GM12872 (cell line): ENCODE results near the gene CCDC138.

Experiments
- TF ChIP-seq, protein P1 (sequence below): IDR thresholded peaks from 3 replicates; pipeline ENCODE4 v1.5.1; 2011; ENCODE audit warnings: low read depth, mild to moderate bottlenecking, low read length, moderate library complexity; ENCODE audit not compliant: insufficient read depth

Gene CCDC138

DNA sequence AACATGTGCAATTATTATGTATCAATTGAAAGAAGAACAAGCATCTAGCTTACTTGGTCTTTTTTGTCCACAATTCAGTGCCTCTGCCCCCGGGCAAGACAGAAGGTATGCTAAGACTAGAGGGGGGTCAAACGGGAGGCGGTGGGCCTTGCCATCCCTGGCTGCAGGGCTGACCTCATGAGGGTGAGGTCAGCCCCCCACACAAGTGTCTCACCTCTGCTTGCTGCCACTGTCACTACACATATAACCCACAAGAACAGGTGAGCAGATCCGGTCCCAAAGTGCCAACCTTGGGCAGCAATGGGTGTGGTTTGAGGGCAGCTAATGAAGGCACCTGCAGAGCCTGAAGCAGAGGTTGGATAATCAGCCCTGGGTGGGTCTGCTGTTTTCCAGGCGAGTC is 131.0 kb downstream of the CCDC138 start:
- TF ChIP-seq, protein P1, sequence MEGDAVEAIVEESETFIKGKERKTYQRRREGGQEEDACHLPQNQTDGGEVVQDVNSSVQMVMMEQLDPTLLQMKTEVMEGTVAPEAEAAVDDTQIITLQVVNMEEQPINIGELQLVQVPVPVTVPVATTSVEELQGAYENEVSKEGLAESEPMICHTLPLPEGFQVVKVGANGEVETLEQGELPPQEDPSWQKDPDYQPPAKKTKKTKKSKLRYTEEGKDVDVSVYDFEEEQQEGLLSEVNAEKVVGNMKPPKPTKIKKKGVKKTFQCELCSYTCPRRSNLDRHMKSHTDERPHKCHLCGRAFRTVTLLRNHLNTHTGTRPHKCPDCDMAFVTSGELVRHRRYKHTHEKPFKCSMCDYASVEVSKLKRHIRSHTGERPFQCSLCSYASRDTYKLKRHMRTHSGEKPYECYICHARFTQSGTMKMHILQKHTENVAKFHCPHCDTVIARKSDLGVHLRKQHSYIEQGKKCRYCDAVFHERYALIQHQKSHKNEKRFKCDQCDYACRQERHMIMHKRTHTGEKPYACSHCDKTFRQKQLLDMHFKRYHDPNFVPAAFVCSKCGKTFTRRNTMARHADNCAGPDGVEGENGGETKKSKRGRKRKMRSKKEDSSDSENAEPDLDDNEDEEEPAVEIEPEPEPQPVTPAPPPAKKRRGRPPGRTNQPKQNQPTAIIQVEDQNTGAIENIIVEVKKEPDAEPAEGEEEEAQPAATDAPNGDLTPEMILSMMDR: no peak

- TF ChIP-seq, protein P1: no peak
Measured at GRCh38 chr2:108918156-108918874, 131.7 kb downstream of the CCDC138 start.

GRCh38 chr2:108918941-108919341 is 132.4 kb downstream of the CCDC138 start:
- TF ChIP-seq, protein P1: no peak

DNA sequence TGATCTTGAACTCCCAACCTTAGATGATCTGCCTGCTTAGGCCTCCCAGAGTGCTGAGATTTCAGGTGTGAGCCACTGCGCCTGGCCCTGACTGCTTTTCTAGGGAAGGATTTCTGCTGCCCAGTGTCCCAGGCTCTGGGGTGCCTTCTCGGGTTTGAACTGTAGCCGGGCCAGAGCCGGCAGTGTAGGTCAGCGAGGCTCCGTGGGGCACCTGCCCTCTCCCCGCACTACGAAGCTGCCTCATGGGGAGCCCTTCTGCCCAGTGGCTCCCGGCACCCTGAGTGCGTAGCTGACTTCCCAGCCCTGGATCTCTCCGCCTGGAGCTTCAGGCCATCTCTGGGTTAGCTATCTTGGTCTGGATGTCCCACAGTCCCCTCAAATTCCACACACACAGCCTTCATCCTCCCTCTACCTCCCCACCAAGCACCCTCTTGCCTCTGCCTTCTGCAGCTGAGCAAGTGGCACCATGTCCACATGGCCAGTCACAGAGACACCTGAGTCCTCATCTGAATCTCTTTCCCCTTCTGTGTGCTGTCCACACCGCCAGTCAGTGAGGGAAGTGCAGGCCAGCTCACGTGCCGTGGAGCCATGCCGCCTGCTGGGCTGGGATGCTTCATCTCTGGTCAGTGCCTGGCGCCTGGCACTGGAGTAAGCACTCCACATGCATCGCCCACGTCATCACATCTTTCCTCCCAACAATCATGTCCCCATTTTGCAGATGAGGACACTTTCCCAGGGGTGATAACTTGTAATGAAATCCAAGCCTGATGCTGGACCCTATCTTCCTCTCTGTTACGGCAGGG is 133.2 kb downstream of the CCDC138 start:
- TF ChIP-seq, protein P1: no peak

DNA sequence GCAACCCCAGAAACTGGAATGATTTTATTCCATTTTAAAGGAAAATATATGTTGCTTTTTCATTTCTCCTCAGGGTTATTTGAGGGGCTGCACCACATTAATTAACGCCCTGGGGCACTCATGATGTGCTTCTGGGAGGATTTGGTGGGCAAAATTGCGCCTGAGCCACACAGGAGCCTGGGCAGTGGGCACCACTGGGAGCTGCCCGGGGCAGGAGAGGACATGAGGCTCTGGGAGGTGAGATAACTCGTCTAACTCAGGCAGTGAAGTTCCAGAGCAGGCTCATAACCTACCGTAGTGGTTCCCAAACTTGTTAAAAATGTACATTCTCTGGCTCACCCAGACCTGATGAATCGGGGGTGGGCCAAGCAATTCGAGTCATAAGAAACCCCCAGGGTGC is 134.1 kb downstream of the CCDC138 start:
- TF ChIP-seq, protein P1: no peak

GRCh38 chr2:108921096-108922030 is 134.8 kb downstream of the CCDC138 start:
- TF ChIP-seq, protein P1: no peak
